SK-N-SH treated with all-trans-retinoic acid at 6 μM for 48 hours (cell line): ENCODE results near the gene NALCN.

Experiments
- ATAC-seq: fragments of 200-7000 bp; cut with Tn5 transposase; 3 replicates; pipeline ENCODE4 v1.9.1; 2020; ENCODE audit warnings: mild to moderate bottlenecking, moderate library complexity
- ARNTL ChIP-seq: fragments of 450-650 bp; formaldehyde crosslinking; IDR thresholded peaks from 2 replicates; pipeline ENCODE4 v1.5.0; 2020; ENCODE audit warnings: low read depth, mild to moderate bottlenecking, moderate library complexity, borderline replicate concordance
- BACH2 ChIP-seq: fragments of 250-450 bp; sonication (Bioruptor Pico); IDR thresholded peaks from 2 replicates; pipeline ENCODE4 v1.9.0; 2021; ENCODE audit warnings: mild to moderate bottlenecking, borderline replicate concordance
- CREB5 ChIP-seq: fragments of 250-450 bp; sonication (Bioruptor Pico); IDR thresholded peaks from 2 replicates; pipeline ENCODE4 v1.5.1; 2020; ENCODE audit warnings: low read depth, mild to moderate bottlenecking, moderate library complexity
- CSRNP3 ChIP-seq: fragments of 250-450 bp; sonication (Bioruptor Pico); IDR thresholded peaks from 2 replicates; pipeline ENCODE4 v1.5.1; 2021; ENCODE audit warnings: mild to moderate bottlenecking, moderate library complexity
- ESRRG ChIP-seq: fragments of 250-450 bp; sonication (Bioruptor Pico); IDR thresholded peaks from 2 replicates; pipeline ENCODE4 v1.6.1; 2021; ENCODE audit warnings: mild to moderate bottlenecking
- GLIS3 ChIP-seq: fragments of 250-450 bp; sonication (Bioruptor Pico); IDR thresholded peaks from 2 replicates; pipeline ENCODE4 v1.5.0; 2020; ENCODE audit warnings: mild to moderate bottlenecking, moderate library complexity
- ISL1 ChIP-seq: fragments of 250-450 bp; sonication (Bioruptor Pico); IDR thresholded peaks from 2 replicates; pipeline ENCODE4 v2.1.2; 2022; ENCODE audit warnings: mild to moderate bottlenecking, moderate library complexity
- OSR1 ChIP-seq: fragments of 250-450 bp; sonication (Bioruptor Pico); IDR thresholded peaks from 2 replicates; pipeline ENCODE4 v1.8.0; 2022; ENCODE audit warnings: moderate library complexity, mild to moderate bottlenecking, inconsistent platforms
- PATZ1 ChIP-seq: fragments of 250-450 bp; sonication (Bioruptor Pico); IDR thresholded peaks from 2 replicates; pipeline ENCODE4 v1.8.0; 2020; ENCODE audit warnings: mild to moderate bottlenecking, moderate library complexity, borderline replicate concordance
- POU6F1 ChIP-seq: fragments of 250-450 bp; sonication (Bioruptor Pico); IDR thresholded peaks from 2 replicates; pipeline ENCODE4 v1.8.0; 2021; ENCODE audit warnings: low read depth, mild to moderate bottlenecking, moderate library complexity, borderline replicate concordance
- PPARA ChIP-seq: fragments of 250-450 bp; sonication (Bioruptor Pico); IDR thresholded peaks from 2 replicates; pipeline ENCODE4 v1.5.0; 2020; ENCODE audit warnings: mild to moderate bottlenecking, borderline replicate concordance
- RARB ChIP-seq: fragments of 250-450 bp; sonication (Bioruptor Pico); IDR thresholded peaks from 2 replicates; pipeline ENCODE4 v1.8.0; 2021; ENCODE audit warnings: mild to moderate bottlenecking, moderate library complexity
- TCF4 ChIP-seq: fragments of 250-450 bp; sonication (Bioruptor Pico); IDR thresholded peaks from 2 replicates; pipeline ENCODE4 v1.8.0; 2021; ENCODE audit warnings: mild to moderate bottlenecking, moderate library complexity, borderline replicate concordance
- TOX ChIP-seq: fragments of 250-450 bp; sonication (Bioruptor Pico); IDR thresholded peaks from 2 replicates; pipeline ENCODE4 v1.8.0; 2021; ENCODE audit warnings: mild to moderate bottlenecking, moderate library complexity, borderline replicate concordance
- TSHZ2 ChIP-seq: fragments of 250-450 bp; sonication (Bioruptor Pico); IDR thresholded peaks from 2 replicates; pipeline ENCODE4 v1.5.0; 2020; ENCODE audit warnings: mild to moderate bottlenecking, moderate library complexity
- ZC3H10 ChIP-seq: fragments of 250-450 bp; sonication (Bioruptor Pico); IDR thresholded peaks from 2 replicates; pipeline ENCODE4 v1.5.1; 2021; ENCODE audit warnings: mild to moderate bottlenecking, moderate library complexity
- ZFP3 ChIP-seq: fragments of 250-450 bp; sonication (Bioruptor Pico); IDR thresholded peaks from 2 replicates; pipeline ENCODE4 v1.5.0; 2020; ENCODE audit warnings: mild to moderate bottlenecking, moderate library complexity
- ZFP30 ChIP-seq: fragments of 450-650 bp; formaldehyde crosslinking; IDR thresholded peaks from 2 replicates; pipeline ENCODE4 v1.5.0; 2022; ENCODE audit warnings: mild to moderate bottlenecking, moderate library complexity
- ZNF565 ChIP-seq: fragments of 450-650 bp; formaldehyde crosslinking; conservative IDR thresholded peaks from 2 replicates; pipeline ENCODE4 v1.5.0; 2020; ENCODE audit warnings: low read depth, mild to moderate bottlenecking, moderate library complexity
- ZNF70 ChIP-seq: fragments of 450-650 bp; formaldehyde crosslinking; IDR thresholded peaks from 2 replicates; pipeline ENCODE4 v1.5.0; 2020; ENCODE audit warnings: mild to moderate bottlenecking, moderate library complexity
- ZNF8 ChIP-seq: fragments of 450-650 bp; formaldehyde crosslinking; IDR thresholded peaks from 2 replicates; pipeline ENCODE4 v1.5.0; 2020; ENCODE audit warnings: mild to moderate bottlenecking, moderate library complexity

Gene NALCN

GRCh38 chr13:101248739-101249514 lies 167.4 kb downstream of the NALCN start:
- TF ChIP-seq TOX: no peak
- no peak for TF ChIP-seq OSR1 (CRISPR knock-in tag)
- no peak for TF ChIP-seq CREB5 (CRISPR knock-in tag)
- no peak for TF ChIP-seq GLIS3 (CRISPR knock-in tag)
- no peak for TF ChIP-seq ZNF70
- TF ChIP-seq ISL1 (CRISPR knock-in tag): no peak
- no peak for TF ChIP-seq RARB (CRISPR knock-in tag)
- TF ChIP-seq ZNF8 (CRISPR knock-in tag): no peak
- TF ChIP-seq PPARA: no peak
- no peak for TF ChIP-seq ZC3H10 (CRISPR knock-in tag)
- TF ChIP-seq ZNF565 (CRISPR knock-in tag): no peak
- TF ChIP-seq ZFP3: no peak
- no peak for TF ChIP-seq CSRNP3 (CRISPR knock-in tag)
- no peak for TF ChIP-seq ARNTL (CRISPR knock-in tag)
- TF ChIP-seq TCF4 (CRISPR knock-in tag): no peak
- TF ChIP-seq, all 23 proteins: peak for 0
- no peak for ATAC-seq

- ATAC-seq: no peak
- TF ChIP-seq TCF4 (CRISPR knock-in tag) (no peak), CREB5 (CRISPR knock-in tag) (no peak), ESRRG (CRISPR knock-in tag) (no peak), ZNF70 (no peak), TOX (no peak), PPARA (no peak), ARNTL (CRISPR knock-in tag) (no peak), BACH2 (no peak)
- TF ChIP-seq, all 23 proteins: peak for 0
These were observed 173.6 kb downstream of the NALCN start for GRCh38 chr13:101242720-101243119.

GRCh38 chr13:101238555-101238954 lies 177.8 kb downstream of the NALCN start:
- no peak for ATAC-seq
- TF ChIP-seq POU6F1 (CRISPR knock-in tag) (no peak), RARB (CRISPR knock-in tag) (no peak), ESRRG (CRISPR knock-in tag) (no peak), ZFP30 (CRISPR knock-in tag) (no peak), TSHZ2 (CRISPR knock-in tag) (no peak), OSR1 (CRISPR knock-in tag) (no peak), ZNF565 (CRISPR knock-in tag) (no peak), CREB5 (CRISPR knock-in tag) (no peak), ZNF70 (no peak), ZNF8 (CRISPR knock-in tag) (no peak), ZFP3 (no peak), PATZ1 (CRISPR knock-in tag) (no peak), ARNTL (CRISPR knock-in tag) (no peak), CSRNP3 (CRISPR knock-in tag) (no peak)
